ENCODE results near the gene SPESP1.

Gene SPESP1

GRCh38 chr15:68993276-68993675, 63.0 kb downstream of the SPESP1 start:
- DNase-seq: no peak

DNA sequence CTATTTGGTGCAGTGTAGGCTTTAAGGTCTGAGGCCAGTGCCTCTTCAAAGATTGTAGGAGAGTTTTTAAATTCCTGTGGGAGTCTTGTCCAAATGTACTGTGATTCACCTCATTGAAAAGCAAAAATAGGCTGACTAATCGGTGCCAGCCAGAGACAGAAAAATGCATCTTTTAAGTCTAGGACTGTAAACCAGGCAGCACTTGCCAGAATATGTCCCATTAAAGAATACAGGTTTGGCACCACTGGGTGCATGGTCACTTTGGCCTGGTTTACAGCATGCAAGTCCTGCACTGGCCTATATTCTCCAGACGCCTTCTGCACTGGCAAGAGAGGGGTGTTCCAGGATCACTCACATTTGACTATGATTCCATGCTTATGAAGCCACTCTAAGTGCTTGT, 63.8 kb downstream of the SPESP1 start:
- no peak for DNase-seq

DNA sequence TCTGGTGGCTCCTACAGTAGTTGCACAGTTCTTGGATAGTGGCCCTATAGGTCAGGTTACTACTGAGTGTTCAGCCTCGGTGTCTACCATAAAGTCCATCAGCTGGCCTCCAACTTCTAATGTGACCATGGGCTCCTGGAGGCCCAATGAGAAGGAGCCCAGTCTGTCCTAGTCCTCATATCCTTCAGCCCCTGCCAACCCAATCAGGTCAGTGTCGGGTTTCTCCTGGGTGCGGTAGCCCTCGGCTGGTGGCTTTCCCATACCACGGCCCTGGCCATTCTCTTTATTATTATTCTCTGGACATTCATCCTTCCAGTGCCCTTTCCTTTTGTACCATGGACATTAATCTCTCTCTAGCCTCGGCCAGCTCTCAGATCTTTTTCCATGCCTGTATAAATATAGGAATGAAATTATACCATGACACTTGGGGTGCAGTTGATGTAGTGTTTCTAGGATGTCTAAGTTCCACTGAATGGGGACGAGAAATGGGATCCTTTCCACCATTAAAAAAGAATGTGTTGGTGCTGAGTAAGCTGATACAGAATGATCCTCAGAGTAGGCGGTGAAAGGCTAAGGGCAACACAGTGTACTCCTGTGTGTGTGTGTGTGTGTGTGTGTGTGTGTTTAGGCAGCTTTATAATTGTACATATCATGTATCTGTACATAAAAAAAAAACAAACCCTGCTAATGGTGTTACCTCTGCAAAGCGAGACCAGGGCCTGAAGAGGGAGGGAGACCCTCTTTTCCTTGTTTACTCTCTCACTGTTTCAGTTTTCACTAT, 64.8 kb downstream of the SPESP1 start:
- no peak for DNase-seq

All from inflammatory macrophage treated with lipopolysaccharide for 4 hours (primary cell).